Measurements from ENCODE around the gene TNFSF8. TPM values are rescaled to one million over a fixed set of nuclear protein-coding genes. Genes with fewer than 3 reads are reported as not detected.

Gene TNFSF8
- total RNA-seq, 2 experiments from 2014 or later, result 27.7 to 50.3 TPM

GRCh38 chr9:114972510-114973136, 42.2 kb upstream of the TNFSF8 start:
- BruUV-seq (replicated peaks), result no TSS peak

GRCh38 chr9:114969269-114969668, 38.9 kb upstream of the TNFSF8 start:
- Histone ChIP-seq H3K9me2 (ENCODE audit: insufficient read depth, low read length) (no peaks in the 10 kb centered on the region), H3K4me2 (ENCODE audit: low read length) (no peak overlapping the region), H2AFZ (ENCODE audit: low read length) (no peak overlapping the region), H4K20me1 (ENCODE audit: insufficient read depth, low read length) (no peaks in the 10 kb centered on the region), H3K4me1 (ENCODE audit: insufficient read depth, low read length, poor library complexity, severe bottlenecking) (no peaks in the 10 kb centered on the region), H3K79me2 (ENCODE audit: insufficient read depth, low read depth, low read length) (no peaks in the 10 kb centered on the region), H3K4me3 (ENCODE audit: low read depth, low read length, poor library complexity, severe bottlenecking) (no peak overlapping the region), H3K27ac (ENCODE audit: low read depth, low read length, poor library complexity, severe bottlenecking) (no peak overlapping the region), H3K36me3 (ENCODE audit: insufficient read depth, low read length) (no peaks in the 10 kb centered on the region), H3K9me3 (ENCODE audit: low read length) (no peaks in the 10 kb centered on the region)
- DNase-seq (ENCODE audit: low spot score), result no peak
- POLR2A ChIA-PET, result interaction anchor here (2.4 kb wide), 1 partner anchor 41 kb away, joined by 8 read pairs; no protein-coding TSS in a partner anchor
- intact Hi-C loops (cut with micrococcal nuclease; ENCODE audit: unreplicated experiment), result loop anchor here (5.0 kb wide), 1 partner anchor 33 kb away; no protein-coding TSS in a partner anchor
- TF ChIP-seq, protein P1, sequence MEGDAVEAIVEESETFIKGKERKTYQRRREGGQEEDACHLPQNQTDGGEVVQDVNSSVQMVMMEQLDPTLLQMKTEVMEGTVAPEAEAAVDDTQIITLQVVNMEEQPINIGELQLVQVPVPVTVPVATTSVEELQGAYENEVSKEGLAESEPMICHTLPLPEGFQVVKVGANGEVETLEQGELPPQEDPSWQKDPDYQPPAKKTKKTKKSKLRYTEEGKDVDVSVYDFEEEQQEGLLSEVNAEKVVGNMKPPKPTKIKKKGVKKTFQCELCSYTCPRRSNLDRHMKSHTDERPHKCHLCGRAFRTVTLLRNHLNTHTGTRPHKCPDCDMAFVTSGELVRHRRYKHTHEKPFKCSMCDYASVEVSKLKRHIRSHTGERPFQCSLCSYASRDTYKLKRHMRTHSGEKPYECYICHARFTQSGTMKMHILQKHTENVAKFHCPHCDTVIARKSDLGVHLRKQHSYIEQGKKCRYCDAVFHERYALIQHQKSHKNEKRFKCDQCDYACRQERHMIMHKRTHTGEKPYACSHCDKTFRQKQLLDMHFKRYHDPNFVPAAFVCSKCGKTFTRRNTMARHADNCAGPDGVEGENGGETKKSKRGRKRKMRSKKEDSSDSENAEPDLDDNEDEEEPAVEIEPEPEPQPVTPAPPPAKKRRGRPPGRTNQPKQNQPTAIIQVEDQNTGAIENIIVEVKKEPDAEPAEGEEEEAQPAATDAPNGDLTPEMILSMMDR (conservative IDR thresholded peaks at IDR 0.05; ENCODE audit: low read length), result no peak
- no peak for TF ChIP-seq EZH2phosphoT487 (IDR thresholded peaks at IDR 0.05; ENCODE audit: borderline replicate concordance, low read depth, low read length)
- BruUV-seq (replicated peaks), result no TSS peak
- CTCF ChIA-PET (ENCODE audit: unreplicated experiment), result interaction anchor here (0.6 kb wide), 1 partner anchor 9 kb away, joined by 5 read pairs; no protein-coding TSS in a partner anchor

More at GRCh38 chr9:114972510-114973136, 42.2 kb upstream of the TNFSF8 start:
- Histone ChIP-seq H3K36me3 (ENCODE audit: insufficient read depth, low read length) (no peaks in the 10 kb centered on the region), H2AFZ (ENCODE audit: low read length) (no peak overlapping the region), H4K20me1 (ENCODE audit: insufficient read depth, low read length) (no peaks in the 10 kb centered on the region), H3K4me3 (ENCODE audit: low read depth, low read length, poor library complexity, severe bottlenecking) (no peak overlapping the region), H3K4me2 (ENCODE audit: low read length) (no peak overlapping the region), H3K9me2 (ENCODE audit: insufficient read depth, low read length) (no peaks in the 10 kb centered on the region), H3K79me2 (ENCODE audit: insufficient read depth, low read depth, low read length) (no peaks in the 10 kb centered on the region), H3K9me3 (ENCODE audit: low read length) (no peaks in the 10 kb centered on the region), H3K27ac (ENCODE audit: low read depth, low read length, poor library complexity, severe bottlenecking) (no peak overlapping the region), H3K4me1 (ENCODE audit: insufficient read depth, low read length, poor library complexity, severe bottlenecking) (no peaks in the 10 kb centered on the region)
- POLR2A ChIA-PET, result interaction anchor here (1.2 to 2.7 kb wide), 3 partner anchors 9 to 33 kb away, joined by 4 to 10 read pairs (median 8); no protein-coding TSS in a partner anchor
- CTCF ChIA-PET (ENCODE audit: unreplicated experiment), result no interaction called here
- no peak for TF ChIP-seq EZH2phosphoT487 (IDR thresholded peaks at IDR 0.05; ENCODE audit: borderline replicate concordance, low read depth, low read length)
- TF ChIP-seq, protein P1 (conservative IDR thresholded peaks at IDR 0.05; ENCODE audit: low read length), result no peak
- DNase-seq (ENCODE audit: low spot score), result no peak
- intact Hi-C loops (cut with micrococcal nuclease; ENCODE audit: unreplicated experiment), result no loop called here

DNA sequence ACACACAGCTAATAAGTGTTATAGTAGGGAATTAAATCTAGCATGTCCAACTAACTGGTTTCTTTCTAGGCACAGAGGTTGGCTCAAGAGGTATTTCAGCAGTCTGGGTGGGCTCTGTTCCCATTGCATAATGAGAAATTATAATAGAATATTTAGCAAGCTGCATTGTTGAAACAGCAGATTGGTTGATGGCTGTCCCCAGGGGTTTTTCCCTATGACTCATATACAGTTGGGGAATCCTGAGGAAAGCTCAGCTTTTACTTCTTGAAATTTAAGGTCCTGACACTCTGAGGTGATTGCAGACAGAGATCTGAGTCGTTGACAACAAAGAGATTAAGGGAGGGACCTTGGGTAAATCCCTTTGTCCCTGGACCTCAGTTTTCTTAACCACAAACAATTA, 38.3 kb upstream of the TNFSF8 start:
- H3K4me2 ChIP-seq (ENCODE audit: low read length), result no peak overlapping the region
- no peaks in the 10 kb centered on the region for H3K9me3 ChIP-seq (ENCODE audit: low read length)
- no peaks in the 10 kb centered on the region for H3K79me2 ChIP-seq (ENCODE audit: insufficient read depth, low read depth, low read length)
- no peaks in the 10 kb centered on the region for H3K4me1 ChIP-seq (ENCODE audit: insufficient read depth, low read length, poor library complexity, severe bottlenecking)
- no peak overlapping the region for H2AFZ ChIP-seq (ENCODE audit: low read length)
- no TSS peak for BruUV-seq (replicated peaks)
- no peak overlapping the region for H3K27ac ChIP-seq (ENCODE audit: low read depth, low read length, poor library complexity, severe bottlenecking)
- ChIA-PET POLR2A (no interaction called here), CTCF (ENCODE audit: unreplicated experiment) (no interaction called here)
- no peaks in the 10 kb centered on the region for H4K20me1 ChIP-seq (ENCODE audit: insufficient read depth, low read length)
- H3K4me3 ChIP-seq (ENCODE audit: low read depth, low read length, poor library complexity, severe bottlenecking), result no peak overlapping the region
- no peaks in the 10 kb centered on the region for H3K9me2 ChIP-seq (ENCODE audit: insufficient read depth, low read length)
- H3K36me3 ChIP-seq (ENCODE audit: insufficient read depth, low read length), result no peaks in the 10 kb centered on the region
- DNase-seq (ENCODE audit: low spot score), result no peak
- intact Hi-C loops (cut with micrococcal nuclease; ENCODE audit: unreplicated experiment), result loop anchor here (5.0 kb wide), 1 partner anchor 34 kb away; no protein-coding TSS in a partner anchor
- no peak for TF ChIP-seq EZH2phosphoT487 (IDR thresholded peaks at IDR 0.05; ENCODE audit: borderline replicate concordance, low read depth, low read length)
- TF ChIP-seq, protein P1 (conservative IDR thresholded peaks at IDR 0.05; ENCODE audit: low read length), result no peak
